Measurements from ENCODE around the gene TTC16.

- TF ChIP-seq POLR2AphosphoS5 (IDR thresholded peaks at IDR 0.05) (no peak), CTCF (IDR thresholded peaks at IDR 0.05) (no peak)
Measured at GRCh38 chr9:127738666-127739065, 22.8 kb downstream of the TTC16 start.

All from gastroesophageal sphincter (tissue), 3 donors.